ENCODE data around the gene MYL7. TPM values are rescaled to one million over a fixed set of nuclear protein-coding genes. Genes with fewer than 3 reads are reported as not detected.

Gene MYL7
- total RNA-seq, 4 donors from 2014 or later: not detected

GRCh38 chr7:44185729-44186128 is 44.6 kb upstream of the MYL7 start:
- no peak for TF ChIP-seq CTCF (IDR thresholded peaks at IDR 0.05; ENCODE audit: low read depth)

- TF ChIP-seq CTCF (IDR thresholded peaks at IDR 0.05; ENCODE audit: low read depth): no peak
Observed at GRCh38 chr7:44184873-44185446, 43.8 kb upstream of the MYL7 start.

GRCh38 chr7:44184206-44184872 is 43.2 kb upstream of the MYL7 start:
- TF ChIP-seq CTCF (IDR thresholded peaks at IDR 0.05; ENCODE audit: low read depth): no peak

- TF ChIP-seq CTCF (IDR thresholded peaks at IDR 0.05; ENCODE audit: low read depth): no peak
Observed at GRCh38 chr7:44183386-44183785, 42.3 kb upstream of the MYL7 start.

GRCh38 chr7:44182827-44183226 is 41.7 kb upstream of the MYL7 start:
- TF ChIP-seq CTCF (IDR thresholded peaks at IDR 0.05; ENCODE audit: low read depth): no peak

GRCh38 chr7:44180631-44181030 is 39.5 kb upstream of the MYL7 start:
- TF ChIP-seq CTCF (IDR thresholded peaks at IDR 0.05; ENCODE audit: low read depth): no peak

GRCh38 chr7:44177570-44178131 is 36.5 kb upstream of the MYL7 start:
- TF ChIP-seq CTCF (IDR thresholded peaks at IDR 0.05; ENCODE audit: low read depth): no peak

Measured in subcutaneous adipose tissue (tissue), 4 donors.